Lung (tissue), 12 donors: Measurements from ENCODE around the gene CCDC92. TPM values are rescaled to one million over a fixed set of nuclear protein-coding genes. Genes with fewer than 3 reads are reported as not detected.

Experiments used
- ATAC-seq: fragments of 200-7000 bp; cut with Tn5 transposase; one replicate; pipeline ENCODE4 v1.9.1; 2020; ENCODE audit warnings: moderate number of reproducible peaks; ENCODE audit not compliant: insufficient read depth, low FRiP score
- DNase-seq, 3 donors: peaks; one replicate each; pipeline ENCODE4 v3.0.0-alpha.2; 2013 to 2017
- H3K27ac ChIP-seq, 2 donors: one replicate each; pipeline ENCODE4 v1.5.1; 2013; ENCODE audit warnings: mild to moderate bottlenecking in 2 of 2, moderate library complexity in 2 of 2, control low read depth in 1 of 2, inconsistent platforms in 1 of 2, low read depth in 1 of 2, low read length in 1 of 2
- H3K27me3 ChIP-seq, 3 donors: one replicate each; pipeline ENCODE4 v1.5.1; 2013; ENCODE audit warnings: low read length in 2 of 3; ENCODE audit not compliant: control insufficient read depth in 3 of 3, insufficient read depth in 3 of 3
- H3K36me3 ChIP-seq, 4 donors: one replicate each; pipeline ENCODE4 v1.5.1; 2013; ENCODE audit warnings: low read length in 4 of 4, mild to moderate bottlenecking in 1 of 4, moderate library complexity in 1 of 4; ENCODE audit not compliant: control insufficient read depth in 4 of 4, insufficient read depth in 4 of 4
- H3K4me1 ChIP-seq, 5 donors: one replicate each; pipeline ENCODE4 v1.5.1; 2013; ENCODE audit warnings: low read length in 5 of 5, mild to moderate bottlenecking in 2 of 5, moderate library complexity in 1 of 5; ENCODE audit not compliant: control insufficient read depth in 5 of 5, insufficient read depth in 5 of 5
- H3K4me3 ChIP-seq: one replicate; pipeline ENCODE4 v1.5.1; 2013; ENCODE audit warnings: mild to moderate bottlenecking, control low read depth, moderate library complexity
- H3K9ac ChIP-seq, 2 donors: one replicate each; pipeline ENCODE4 v1.5.1; 2013; ENCODE audit warnings: low read length in 2 of 2, control low read depth in 1 of 2; ENCODE audit not compliant: insufficient read depth in 1 of 2
- H3K9me3 ChIP-seq, 4 donors: one replicate each; pipeline ENCODE4 v1.5.1; 2013; ENCODE audit warnings: low read length in 3 of 4, mild to moderate bottlenecking in 1 of 4, moderate library complexity in 1 of 4; ENCODE audit not compliant: control insufficient read depth in 4 of 4, insufficient read depth in 3 of 4
- CTCF ChIP-seq: IDR thresholded peaks from 2 replicates; pipeline ENCODE4 v1.5.1; 2012; ENCODE audit warnings: mild to moderate bottlenecking; ENCODE audit errors: control extremely low read depth, extremely low read depth
- WGBS, 2 donors: extraction: QIAGEN DNeasy Blood & Tissue Kit; methylation state at CpG; one replicate each; pipeline ENCODE4 v1.1.7; 2013; 5-methylcytosine and 5-hydroxymethylcytosine counted together
- polyA plus RNA-seq, 2 donors: library from polyadenylated mRNA; stranded (reverse); fragments of 200-250 nt; gene quantifications; one replicate each; pipeline ENCODE4 v1.2.1, GENCODE V29; 2013
- total RNA-seq, 2 donors: library from RNA; depleted of rRNA in 1 of 2; stranded (reverse); fragments of >200 nt in 1 of 2; gene quantifications; one replicate each; pipeline ENCODE4 v1.2.1, GENCODE V29; 2014 to 2021
- donor health status: control.
- donor health status: control.
- donor health status: Bipolar disorder and iron deficiency.
- donor health status: healthy.
- donor health status: DM: yes; HTN: yes; CAD: no.

Gene CCDC92
- total and polyA plus RNA-seq, 4 donors: 17.7 to 55.5 (median 34.8) TPM

- Histone ChIP-seq H3K9me3 (no peaks in the 10 kb centered on the region), H3K27ac (no peak overlapping the region), H3K36me3 (peaks cover 0 to 7% (median 5%) of the 10 kb centered on the region in 4 donors), H3K4me1 (peaks cover 0 to 4% (median 0%) of the 10 kb centered on the region in 5 donors), H3K9ac (no peak overlapping the region), H3K27me3 (no peaks in the 10 kb centered on the region), H3K4me3 (no peak overlapping the region)
- 70 to 87% methylated on average over 14 of the region's 14 CpGs for WGBS, 2 donors
- ATAC-seq (no peak), DNase-seq (no peak)
- TF ChIP-seq CTCF: no peak
Measured at GRCh38 chr12:123931686-123932321, 40.8 kb downstream of the CCDC92 start.

GRCh38 chr12:123929946-123930583 lies 42.6 kb downstream of the CCDC92 start:
- H3K9me3 ChIP-seq: no peaks in the 10 kb centered on the region
- no peak for ATAC-seq

GRCh38 chr12:123928897-123929296 lies 43.7 kb downstream of the CCDC92 start:
- no peak for TF ChIP-seq CTCF
- no peak for DNase-seq
- no peak for ATAC-seq
- Histone ChIP-seq H3K36me3 (no peaks in the 10 kb centered on the region), H3K9ac (no peak overlapping the region), H3K27me3 (no peaks in the 10 kb centered on the region), H3K4me1 (peaks cover 0 to 2% (median 0%) of the 10 kb centered on the region in 5 donors), H3K9me3 (no peaks in the 10 kb centered on the region), H3K4me3 (no peak overlapping the region), H3K27ac (no peak overlapping the region)
- 83 to 90% methylated on average over 7 of the region's 7 CpGs for WGBS, 2 donors

More at GRCh38 chr12:123929946-123930583, 42.6 kb downstream of the CCDC92 start:
- peaks cover 0 to 4% (median 0%) of the 10 kb centered on the region in 4 donors for H3K36me3 ChIP-seq
- no peak for DNase-seq
- WGBS, 2 donors: 89 to 94% methylated on average over 9 of the region's 9 CpGs
- H3K27me3 ChIP-seq: no peaks in the 10 kb centered on the region
- TF ChIP-seq CTCF: no peak
- H3K4me1 ChIP-seq: no peaks in the 10 kb centered on the region
- H3K4me3 ChIP-seq: no peak overlapping the region
- H3K27ac ChIP-seq: no peak overlapping the region
- H3K9ac ChIP-seq: no peak overlapping the region
